K562 (cell line): Measurements from ENCODE around the gene FUT2. TPM values are rescaled to one million over a fixed set of nuclear protein-coding genes. Genes with fewer than 3 reads are reported as not detected.

Source experiments
- ARHGAP35 ChIP-seq: fragments of 450-650 bp; IDR thresholded peaks from 2 replicates; pipeline ENCODE4 v1.6.1; 2018; ENCODE audit not compliant: partially characterized antibody
- CREM ChIP-seq: IDR thresholded peaks from 2 replicates; pipeline ENCODE4 v1.6.1; 2014; ENCODE audit warnings: antibody characterized with exemption, low read depth
- EGR1 ChIP-seq: fragments of 450-650 bp; conservative IDR thresholded peaks from 2 replicates; pipeline ENCODE4 v1.6.1; 2017; ENCODE audit warnings: mild to moderate bottlenecking
- ETS2 ChIP-seq: IDR thresholded peaks from 2 replicates; pipeline ENCODE4 v1.6.1; 2016; ENCODE audit warnings: borderline replicate concordance, missing genetic modification characterization, mild to moderate bottlenecking, moderate library complexity, missing compliant biosample characterization; ENCODE audit not compliant: poor library complexity, severe bottlenecking
- ID3 ChIP-seq, 2 experiments: fragments of 250-450 bp in 1 of 2; fragments of 450-650 bp in 1 of 2; sonication (Bioruptor Pico) in 1 of 2; IDR thresholded peaks; 2 replicates each; pipeline versions ENCODE4 v1.6.1 to v1.8.0; 2016 to 2021; ENCODE audit warnings: mild to moderate bottlenecking in 2 of 2, moderate library complexity in 2 of 2, missing compliant biosample characterization in 1 of 2, missing genetic modification characterization in 1 of 2
- LEF1 ChIP-seq: fragments of 450-650 bp; IDR thresholded peaks from 2 replicates; pipeline ENCODE4 v1.6.1; 2016; ENCODE audit warnings: mild to moderate bottlenecking
- MBD2 ChIP-seq: sonication (generic); IDR thresholded peaks from 2 replicates; pipeline ENCODE4 v1.6.1; 2016; ENCODE audit warnings: low read depth, borderline replicate concordance
- POLR2AphosphoS5 ChIP-seq: IDR thresholded peaks from 2 replicates; pipeline ENCODE4 v1.6.1; 2011; ENCODE audit warnings: mild to moderate bottlenecking, low read depth, low read length, moderate library complexity; ENCODE audit not compliant: control insufficient read depth, insufficient read depth
- POU5F1 ChIP-seq: fragments of 150-350 bp; IDR thresholded peaks from 2 replicates; pipeline ENCODE4 v1.6.1; 2014; ENCODE audit warnings: borderline replicate concordance, low read length, low read depth, mild to moderate bottlenecking; ENCODE audit not compliant: partially characterized antibody
- SIX5 ChIP-seq, 2 experiments: IDR thresholded peaks; 2 replicates each; pipeline ENCODE4 v1.6.1; 2011; ENCODE audit warnings: low read length in 2 of 2, borderline replicate concordance in 1 of 2, low read depth in 1 of 2, mild to moderate bottlenecking in 1 of 2, moderate library complexity in 1 of 2; ENCODE audit not compliant: insufficient read depth in 1 of 2
- STAT5A ChIP-seq: IDR thresholded peaks from 2 replicates; pipeline ENCODE4 v1.6.1; 2012; ENCODE audit warnings: low read length, inconsistent platforms, borderline replicate concordance
- SUPT5H ChIP-seq: fragments of 450-650 bp; IDR thresholded peaks from 2 replicates; pipeline ENCODE4 v1.6.1; 2016
- TAF15 ChIP-seq: fragments of 200-400 bp; formaldehyde crosslinking; IDR thresholded peaks from 2 replicates; pipeline ENCODE4 v1.6.1; 2017; ENCODE audit warnings: mild to moderate bottlenecking, low read depth, low read length, moderate library complexity
- TCFL5 ChIP-seq: fragments of 250-450 bp; sonication (Bioruptor Pico); conservative IDR thresholded peaks from 2 replicates; pipeline ENCODE4 v1.6.1; 2021; ENCODE audit warnings: mild to moderate bottlenecking, moderate library complexity, matching md5 sums
- ZBTB1 ChIP-seq: sonication (generic); formaldehyde crosslinking; IDR thresholded peaks from 2 replicates; pipeline ENCODE4 v1.8.1; 2023; ENCODE audit warnings: missing genetic modification reagents, low read depth, mild to moderate bottlenecking, borderline replicate concordance
- ZNF197 ChIP-seq: fragments of 200-800 bp; sonication (Bioruptor generic); IDR thresholded peaks from 2 replicates; pipeline ENCODE4 v1.6.1; 2016; ENCODE audit warnings: low read depth, missing genetic modification characterization, missing compliant biosample characterization
- ZNF592 ChIP-seq: fragments of 450-650 bp; IDR thresholded peaks from 2 replicates; pipeline ENCODE4 v1.6.1; 2017; ENCODE audit warnings: antibody characterized with exemption, mild to moderate bottlenecking
- polyA plus RNA-seq, 8 experiments: library from polyadenylated mRNA; depleted of rRNA in 4 of 8; stranded (reverse) in 5 of 8; unstranded in 3 of 8; fragments of >200 nt; fragmentation: Nextera tagmentation in 2 of 8; fragmentation: Illumina TruSeq in 1 of 8; extraction: Ambion mirVana in 2 of 8; extraction: Trizol in 1 of 8; gene quantifications; 2 replicates each; pipeline versions ENCODE4 v1.2.1 to v1.2.3, GENCODE V29; 2011 to 2014; ENCODE audit warnings: inconsistent platforms in 1 of 8, missing spikeins in 1 of 8
- total RNA-seq, 7 experiments: library from RNA; depleted of rRNA in 6 of 7; stranded (reverse); fragments of >200 nt in 6 of 7; fragmentation: Illumina TruSeq in 2 of 7; extraction: Trizol in 2 of 7; gene quantifications; 2 replicates each; pipeline versions ENCODE4 v1.2.1 to v1.2.3, GENCODE V29; 2011 to 2021; ENCODE audit warnings: low replicate concordance in 1 of 7
- TF ChIP-seq, protein P1 (sequence below), 2 experiments: fragments of 450-650 bp; conservative IDR thresholded peaks; 2 replicates each; pipeline ENCODE4 v1.6.1; 2017; ENCODE audit warnings: mild to moderate bottlenecking in 2 of 2, moderate library complexity in 2 of 2
- TF ChIP-seq, protein P2 (sequence below): sonication (generic); formaldehyde crosslinking; IDR thresholded peaks from 2 replicates; pipeline ENCODE4 v1.8.0; 2023; ENCODE audit warnings: mild to moderate bottlenecking, missing genetic modification reagents

Gene FUT2
- total and polyA plus RNA-seq, 9 of the 15 experiments (the other 6 are each of a cell fraction or from before 2014, with no cell fraction given), result 0.03 to 0.04 TPM; not detected in 7

- TF ChIP-seq, protein P1, sequence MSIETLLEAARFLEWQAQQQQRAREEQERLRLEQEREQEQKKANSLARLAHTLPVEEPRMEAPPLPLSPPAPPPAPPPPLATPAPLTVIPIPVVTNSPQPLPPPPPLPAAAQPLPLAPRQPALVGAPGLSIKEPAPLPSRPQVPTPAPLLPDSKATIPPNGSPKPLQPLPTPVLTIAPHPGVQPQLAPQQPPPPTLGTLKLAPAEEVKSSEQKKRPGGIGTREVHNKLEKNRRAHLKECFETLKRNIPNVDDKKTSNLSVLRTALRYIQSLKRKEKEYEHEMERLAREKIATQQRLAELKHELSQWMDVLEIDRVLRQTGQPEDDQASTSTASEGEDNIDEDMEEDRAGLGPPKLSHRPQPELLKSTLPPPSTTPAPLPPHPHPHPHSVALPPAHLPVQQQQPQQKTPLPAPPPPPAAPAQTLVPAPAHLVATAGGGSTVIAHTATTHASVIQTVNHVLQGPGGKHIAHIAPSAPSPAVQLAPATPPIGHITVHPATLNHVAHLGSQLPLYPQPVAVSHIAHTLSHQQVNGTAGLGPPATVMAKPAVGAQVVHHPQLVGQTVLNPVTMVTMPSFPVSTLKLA (conservative IDR thresholded peaks at IDR 0.05), result peak; percentile 32 to 60; a peak in 3 of 4 replicates
- TF ChIP-seq MBD2, result peak; percentile 79
- TF ChIP-seq SUPT5H, result 0 out of 2 replicates have a peak, but pooled peaks have one; percentile 35
- TF ChIP-seq ARHGAP35, result no peak
- TF ChIP-seq TAF15, result no peak
- TF ChIP-seq, protein P2, sequence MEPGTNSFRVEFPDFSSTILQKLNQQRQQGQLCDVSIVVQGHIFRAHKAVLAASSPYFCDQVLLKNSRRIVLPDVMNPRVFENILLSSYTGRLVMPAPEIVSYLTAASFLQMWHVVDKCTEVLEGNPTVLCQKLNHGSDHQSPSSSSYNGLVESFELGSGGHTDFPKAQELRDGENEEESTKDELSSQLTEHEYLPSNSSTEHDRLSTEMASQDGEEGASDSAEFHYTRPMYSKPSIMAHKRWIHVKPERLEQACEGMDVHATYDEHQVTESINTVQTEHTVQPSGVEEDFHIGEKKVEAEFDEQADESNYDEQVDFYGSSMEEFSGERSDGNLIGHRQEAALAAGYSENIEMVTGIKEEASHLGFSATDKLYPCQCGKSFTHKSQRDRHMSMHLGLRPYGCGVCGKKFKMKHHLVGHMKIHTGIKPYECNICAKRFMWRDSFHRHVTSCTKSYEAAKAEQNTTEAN (CRISPR knock-in tag), result no peak
- TF ChIP-seq ZBTB1 (CRISPR knock-in tag), result no peak
- TF ChIP-seq LEF1, result no peak
- peak; percentile 82; the same call in 1 of the 2 replicates for TF ChIP-seq CREM
- TF ChIP-seq ZNF592, result peak; percentile 91
- TF ChIP-seq STAT5A, result no peak
- no peak for TF ChIP-seq ID3 (CRISPR knock-in tag; IDR thresholded peaks at IDR 0.05)
- TF ChIP-seq ID3 (tag; IDR thresholded peaks at IDR 0.05), result 0 out of 2 replicates have a peak, but pooled peaks have one; percentile 50
- TF ChIP-seq EGR1, result peak; percentile 96
- peak; percentile 51 for TF ChIP-seq POU5F1
- TF ChIP-seq POLR2AphosphoS5, result no peak
- no peak for TF ChIP-seq ETS2 (tag)
- peak; percentile 93 to 96 for TF ChIP-seq SIX5 (IDR thresholded peaks at IDR 0.05; ENCODE audit: borderline replicate concordance in 1 of 2, insufficient read depth in 1 of 2, low read depth in 1 of 2, low read length in 2 of 2)
- peak; percentile 92 for TF ChIP-seq ZNF197
- TF ChIP-seq TCFL5 (CRISPR knock-in tag), result no peak
These were observed 51.2 kb downstream of the FUT2 start, which contains the start of gene IZUMO1 (continued) for GRCh38 chr19:48746738-48747575.
